ENCODE measurements around the gene TFDP3. TPM values are rescaled to one million over a fixed set of nuclear protein-coding genes. Genes with fewer than 3 reads are reported as not detected.

The TFDP3 gene
- total RNA-seq, 1 donor from 2014 or later = not detected

DNA sequence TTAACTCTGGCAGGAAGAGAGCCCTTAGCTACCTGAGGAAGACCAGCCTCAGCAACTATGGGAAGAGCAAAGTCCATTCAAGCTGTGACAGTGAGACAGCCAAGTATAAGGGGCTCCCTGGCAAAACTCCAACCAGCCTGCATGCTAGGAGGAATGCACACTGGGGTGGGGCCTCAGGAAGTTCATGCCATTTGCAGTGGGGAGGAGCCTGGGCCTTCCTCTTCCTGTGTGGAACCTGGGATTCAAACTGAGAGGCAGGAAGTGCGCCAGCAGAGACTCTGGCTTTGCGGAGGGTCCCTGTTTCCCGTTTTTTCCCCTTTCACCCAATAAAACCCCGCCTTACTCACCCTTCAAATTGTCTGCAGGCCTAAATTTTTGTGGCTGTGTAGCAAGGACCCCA, 33.0 kb downstream of the TFDP3 start:
- no peak for ATAC-seq

DNA sequence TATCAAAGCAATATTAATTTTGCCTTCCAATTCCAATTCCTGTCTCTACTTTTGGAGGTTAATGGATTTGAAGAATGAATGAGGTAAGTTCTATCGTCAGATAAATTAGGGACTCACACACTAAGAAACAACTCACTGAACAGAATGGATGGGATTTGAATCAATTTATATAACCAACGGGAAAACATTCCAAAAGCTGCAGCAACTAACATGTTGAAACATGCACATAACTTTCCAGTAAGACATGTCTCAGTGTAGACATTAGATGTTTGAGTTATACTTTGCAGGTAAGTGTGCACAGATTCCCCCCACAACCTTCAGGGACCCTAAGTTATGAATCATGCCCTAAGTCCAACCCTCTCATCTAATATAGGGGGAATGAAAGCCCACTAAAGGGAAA, 34.3 kb downstream of the TFDP3 start:
- no peak for ATAC-seq

DNA sequence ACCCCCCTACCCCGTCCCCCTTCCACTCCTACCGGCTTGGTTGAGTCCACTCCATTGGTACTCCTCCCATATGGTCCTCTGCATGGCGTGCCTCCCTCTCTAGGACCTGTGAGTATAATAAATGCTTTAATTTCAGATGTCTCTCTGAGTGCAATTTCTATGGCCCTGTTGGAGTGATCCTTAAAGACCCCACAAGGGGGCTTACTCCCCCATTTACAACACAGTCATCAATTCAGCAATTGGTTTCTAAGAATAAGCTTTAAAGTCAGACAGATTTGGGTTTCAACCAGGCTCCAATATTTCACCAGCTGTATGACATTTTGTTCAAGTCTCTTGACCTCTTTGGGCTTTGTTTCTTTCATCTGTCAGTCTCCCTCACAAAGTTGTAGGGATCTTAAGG, 38.7 kb downstream of the TFDP3 start:
- ATAC-seq = no peak

DNA sequence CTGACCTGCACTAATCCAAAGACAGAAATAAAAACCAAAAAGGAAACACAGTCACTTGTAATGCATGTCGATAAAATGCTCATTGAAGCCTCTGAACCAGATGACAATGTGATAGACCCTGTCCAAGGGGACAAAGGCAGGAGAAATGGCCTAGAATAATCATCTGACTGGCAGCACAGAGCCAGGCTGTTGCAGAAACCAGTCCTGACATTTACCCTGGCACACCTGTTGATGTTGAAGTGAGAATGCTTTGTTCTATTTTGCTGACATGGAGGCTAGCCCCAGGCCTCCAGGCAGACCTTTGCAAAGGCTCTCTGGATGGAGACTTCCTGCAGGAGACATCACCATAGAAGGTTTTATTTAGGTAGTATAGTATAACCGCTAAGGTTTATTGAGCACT, 41.0 kb downstream of the TFDP3 start:
- ATAC-seq = no peak

DNA sequence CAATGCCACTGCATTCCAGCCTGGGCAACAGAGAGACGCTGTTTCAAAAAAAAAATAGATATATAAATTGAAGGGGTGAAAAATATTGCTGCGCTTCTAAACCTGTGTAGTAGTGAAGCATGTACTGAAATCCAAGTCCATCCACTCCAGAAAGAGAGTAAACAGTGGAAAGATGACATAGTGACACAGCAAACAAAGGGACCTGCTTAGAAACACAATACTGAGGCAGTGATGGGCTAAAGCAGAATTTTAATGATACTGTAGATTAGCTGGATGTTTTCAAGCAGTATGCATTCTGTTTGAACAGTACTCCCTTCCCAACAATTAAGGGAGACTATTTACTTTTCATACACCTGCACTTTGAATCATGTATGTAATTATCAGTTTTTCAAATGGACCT, 42.5 kb downstream of the TFDP3 start:
- ATAC-seq = no peak

DNA sequence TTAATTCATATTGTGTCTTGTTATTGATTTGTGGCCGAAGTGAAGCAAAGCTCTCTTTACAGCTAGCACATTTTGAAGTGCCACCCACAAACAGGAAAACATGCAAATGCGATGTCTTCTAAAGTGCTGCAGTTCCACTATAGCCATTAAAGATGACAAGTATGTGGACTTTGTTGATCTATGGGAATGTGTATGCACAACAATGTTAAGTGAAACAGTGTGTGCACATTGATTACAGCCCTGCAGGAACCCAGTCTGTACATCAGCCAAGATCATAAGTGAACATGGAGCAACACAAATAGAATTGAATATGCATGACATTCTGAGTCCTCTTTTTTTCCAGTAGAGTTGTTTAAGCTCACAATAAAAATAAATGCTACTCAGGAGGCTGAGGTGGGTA, 43.0 kb downstream of the TFDP3 start:
- ATAC-seq = no peak

DNA sequence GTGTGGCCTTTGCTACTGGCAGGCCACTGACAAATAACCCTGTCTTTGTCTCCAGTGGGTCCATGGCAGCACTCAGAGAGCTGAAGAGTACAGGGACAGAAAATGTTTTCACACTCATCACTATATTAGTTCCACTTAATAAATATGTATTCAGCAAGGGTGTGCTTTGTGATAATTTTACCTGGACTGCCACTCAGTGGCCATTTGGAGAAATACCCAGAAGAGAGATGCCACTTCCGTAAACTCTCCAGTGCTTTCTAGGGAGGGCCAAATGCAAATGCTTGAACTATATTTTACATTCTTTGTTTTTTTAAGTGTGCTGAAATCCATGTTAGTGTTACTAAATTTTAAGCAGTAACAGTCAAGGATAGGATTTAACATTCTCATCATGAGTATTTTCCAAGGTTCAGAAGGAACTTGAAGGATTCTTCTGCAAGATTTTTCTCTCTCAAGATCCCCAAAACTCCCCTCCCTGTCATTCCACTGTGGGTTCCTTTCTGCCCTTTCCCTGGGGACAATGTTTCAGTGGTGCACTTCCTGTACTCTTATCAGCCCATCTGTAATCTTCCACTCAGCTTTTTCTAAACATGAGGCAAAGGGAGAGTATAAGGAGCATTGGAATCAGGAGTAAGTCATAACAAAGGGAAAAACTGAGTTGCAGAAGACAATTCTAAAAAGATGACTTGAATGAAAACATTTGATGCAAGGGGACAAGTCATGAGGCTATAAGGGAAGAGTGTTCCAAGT, 46.0 kb downstream of the TFDP3 start:
- peak; percentile 57 for ATAC-seq

Other genes with a start within 250 kb of the TFDP3 start
- not detected for gene USP26, start 121.2 kb downstream of the TFDP3 start, total RNA-seq
- gene GPC4, start 197.1 kb upstream of the TFDP3 start, total RNA-seq = 2.7 TPM